ENCODE measurements around the gene KIF15.

Gene KIF15

GRCh38 chr3:44721231-44722102 lies 40.1 kb upstream of the KIF15 start:
- no peaks in the 10 kb centered on the region for H3K36me3 ChIP-seq (ENCODE audit: control insufficient read depth, low read length)
- H3K27me3 ChIP-seq (ENCODE audit: control insufficient read depth, low read length) = no peaks in the 10 kb centered on the region
- H3K4me3 ChIP-seq (ENCODE audit: low read length) = no peak overlapping the region
- peaks cover 43% of the 10 kb centered on the region for H3K9me3 ChIP-seq (ENCODE audit: control insufficient read depth, insufficient read depth, low read length)
- TF ChIP-seq CTCF (IDR thresholded peaks at IDR 0.05; ENCODE audit: low read depth, low read length, poor library complexity, severe bottlenecking) (no peak), EZH2phosphoT487 (IDR thresholded peaks at IDR 0.05; ENCODE audit: borderline replicate concordance, low read length) (no peak)
- H4K20me1 ChIP-seq (ENCODE audit: control insufficient read depth, insufficient read depth, low read depth, low read length) = no peaks in the 10 kb centered on the region
- no peaks in the 10 kb centered on the region for H3F3A ChIP-seq (ENCODE audit: control insufficient read depth, insufficient read depth)
- H3K4me1 ChIP-seq (ENCODE audit: control insufficient read depth, low read length) = no peaks in the 10 kb centered on the region
- H3K4me2 ChIP-seq (ENCODE audit: low read length) = no peak overlapping the region
- no peaks in the 10 kb centered on the region for H3K79me2 ChIP-seq (ENCODE audit: control insufficient read depth, low read length)
- H3K9me2 ChIP-seq (replicated peaks; ENCODE audit: control insufficient read depth, low read length) = no peaks in the 10 kb centered on the region
- no peak overlapping the region for H3K27ac ChIP-seq (ENCODE audit: low read depth, low read length)

- no peaks in the 10 kb centered on the region for H3K79me2 ChIP-seq (ENCODE audit: control insufficient read depth, low read length)
- H3K27ac ChIP-seq (ENCODE audit: low read depth, low read length) = no peak overlapping the region
- H3K36me3 ChIP-seq (ENCODE audit: control insufficient read depth, low read length) = no peaks in the 10 kb centered on the region
- H3K27me3 ChIP-seq (ENCODE audit: control insufficient read depth, low read length) = no peaks in the 10 kb centered on the region
- H3K9me2 ChIP-seq (replicated peaks; ENCODE audit: control insufficient read depth, low read length) = no peaks in the 10 kb centered on the region
- TF ChIP-seq CTCF (IDR thresholded peaks at IDR 0.05; ENCODE audit: low read depth, low read length, poor library complexity, severe bottlenecking) = no peak
- no peak for TF ChIP-seq EZH2phosphoT487 (IDR thresholded peaks at IDR 0.05; ENCODE audit: borderline replicate concordance, low read length)
- no peaks in the 10 kb centered on the region for H3K4me1 ChIP-seq (ENCODE audit: control insufficient read depth, low read length)
- H3K4me3 ChIP-seq (ENCODE audit: low read length) = no peak overlapping the region
- no peaks in the 10 kb centered on the region for H3F3A ChIP-seq (ENCODE audit: control insufficient read depth, insufficient read depth)
- H3K9me3 ChIP-seq (ENCODE audit: control insufficient read depth, insufficient read depth, low read length) = peaks cover 43% of the 10 kb centered on the region
- H3K4me2 ChIP-seq (ENCODE audit: low read length) = no peak overlapping the region
- no peaks in the 10 kb centered on the region for H4K20me1 ChIP-seq (ENCODE audit: control insufficient read depth, insufficient read depth, low read depth, low read length)
These were observed 39.5 kb upstream of the KIF15 start for GRCh38 chr3:44722103-44722401.

GRCh38 chr3:44729384-44729910 lies 32.1 kb upstream of the KIF15 start, which contains the start of gene ZNF501:
Gene ZNF501 (plus strand): TSS chr3:44729635. CDS start chr3:44734422, 4,787 bp downstream.
- Histone ChIP-seq H3K9me2 (replicated peaks; ENCODE audit: control insufficient read depth, low read length) (no peaks in the 10 kb centered on the region), H3K36me3 (ENCODE audit: control insufficient read depth, low read length) (peaks cover 34% of the 10 kb centered on the region), H4K20me1 (ENCODE audit: control insufficient read depth, insufficient read depth, low read depth, low read length) (no peaks in the 10 kb centered on the region), H3K79me2 (ENCODE audit: control insufficient read depth, low read length) (peaks cover 4% of the 10 kb centered on the region; the same call in 1 of the 2 replicates), H3K4me3 (ENCODE audit: low read length) (peak within 1 kb of the TSS; percentile 91), H3K4me1 (ENCODE audit: control insufficient read depth, low read length) (peaks cover 14% of the 10 kb centered on the region), H3K27me3 (ENCODE audit: control insufficient read depth, low read length) (no peaks in the 10 kb centered on the region), H3F3A (ENCODE audit: control insufficient read depth, insufficient read depth) (no peaks in the 10 kb centered on the region), H3K9me3 (ENCODE audit: control insufficient read depth, insufficient read depth, low read length) (peaks cover 20% of the 10 kb centered on the region), H3K4me2 (ENCODE audit: low read length) (peak within 1 kb of the TSS; percentile 90), H3K27ac (ENCODE audit: low read depth, low read length) (no peak within 1 kb of the TSS)
- TF ChIP-seq CTCF (IDR thresholded peaks at IDR 0.05; ENCODE audit: low read depth, low read length, poor library complexity, severe bottlenecking) (no peak), EZH2phosphoT487 (IDR thresholded peaks at IDR 0.05; ENCODE audit: borderline replicate concordance, low read length) (no peak)
